Effector CD8-positive, alpha-beta T cell (primary cell): ENCODE data around the gene ABCA5.
"Not testable (repeated sequence)": the region's sequence is repeated elsewhere in the genome, so short reads cannot be mapped to it uniquely, and the experiment has no call there.

Experiments
- DNase-seq: peaks from one replicate; lab custom pipeline; 2025; lab: John Stamatoyannopoulos, UW

Gene ABCA5

GRCh38 chr17:69331756-69332155 is 4.8 kb upstream of the ABCA5 start:
- no peak for DNase-seq

GRCh38 chr17:69326377-69327059 is 415 bp downstream of the ABCA5 start:
- no peak for DNase-seq

- no peak for DNase-seq
Measured at GRCh38 chr17:69325518-69326376, 1.2 kb downstream of the ABCA5 start.

- no peak for DNase-seq
Measured at GRCh38 chr17:69323806-69324205, 3.1 kb downstream of the ABCA5 start.

- DNase-seq: no peak
Measured at GRCh38 chr17:69320908-69321238, 6.1 kb downstream of the ABCA5 start.

GRCh38 chr17:69320210-69320907 is 6.6 kb downstream of the ABCA5 start:
- DNase-seq: no peak

GRCh38 chr17:69317625-69318024 is 9.3 kb downstream of the ABCA5 start:
- no peak for DNase-seq

GRCh38 chr17:69314246-69315065 is 12.5 kb downstream of the ABCA5 start:
- no peak for DNase-seq

- DNase-seq: no peak
Measured at GRCh38 chr17:69305177-69305576, 21.8 kb downstream of the ABCA5 start.

- no peak for DNase-seq
Measured at GRCh38 chr17:69302682-69303081, 24.3 kb downstream of the ABCA5 start.

GRCh38 chr17:69300222-69300621 is 26.7 kb downstream of the ABCA5 start:
- no peak for DNase-seq

GRCh38 chr17:69298120-69298722 is 28.7 kb downstream of the ABCA5 start:
- DNase-seq: not testable (repeated sequence)

GRCh38 chr17:69287168-69287567 is 39.8 kb downstream of the ABCA5 start:
- DNase-seq: no peak

- no peak for DNase-seq
Measured at GRCh38 chr17:69286257-69286656, 40.7 kb downstream of the ABCA5 start.

- no peak for DNase-seq
Measured at GRCh38 chr17:69284646-69285045, 42.3 kb downstream of the ABCA5 start.

- DNase-seq: no peak
Measured at GRCh38 chr17:69282002-69282401, 44.9 kb downstream of the ABCA5 start.

- DNase-seq: not testable (repeated sequence)
Measured at GRCh38 chr17:69276279-69276678, 50.7 kb downstream of the ABCA5 start.

- DNase-seq: no peak
Measured at GRCh38 chr17:69275751-69276150, 51.2 kb downstream of the ABCA5 start.

GRCh38 chr17:69271023-69271422 is 55.9 kb downstream of the ABCA5 start:
- no peak for DNase-seq

- DNase-seq: no peak
Measured at GRCh38 chr17:69269131-69269998, 57.6 kb downstream of the ABCA5 start.
